DMS153 treated with DMSO at 0.1 percent for 48 hours (cell line): ENCODE data around the gene KISS1.

ENCODE experiments used
- DNase-seq: peaks from one replicate; lab custom pipeline; 2025; ENCODE audit not compliant: unreplicated experiment; lab: John Stamatoyannopoulos, UW

The KISS1 gene

DNA sequence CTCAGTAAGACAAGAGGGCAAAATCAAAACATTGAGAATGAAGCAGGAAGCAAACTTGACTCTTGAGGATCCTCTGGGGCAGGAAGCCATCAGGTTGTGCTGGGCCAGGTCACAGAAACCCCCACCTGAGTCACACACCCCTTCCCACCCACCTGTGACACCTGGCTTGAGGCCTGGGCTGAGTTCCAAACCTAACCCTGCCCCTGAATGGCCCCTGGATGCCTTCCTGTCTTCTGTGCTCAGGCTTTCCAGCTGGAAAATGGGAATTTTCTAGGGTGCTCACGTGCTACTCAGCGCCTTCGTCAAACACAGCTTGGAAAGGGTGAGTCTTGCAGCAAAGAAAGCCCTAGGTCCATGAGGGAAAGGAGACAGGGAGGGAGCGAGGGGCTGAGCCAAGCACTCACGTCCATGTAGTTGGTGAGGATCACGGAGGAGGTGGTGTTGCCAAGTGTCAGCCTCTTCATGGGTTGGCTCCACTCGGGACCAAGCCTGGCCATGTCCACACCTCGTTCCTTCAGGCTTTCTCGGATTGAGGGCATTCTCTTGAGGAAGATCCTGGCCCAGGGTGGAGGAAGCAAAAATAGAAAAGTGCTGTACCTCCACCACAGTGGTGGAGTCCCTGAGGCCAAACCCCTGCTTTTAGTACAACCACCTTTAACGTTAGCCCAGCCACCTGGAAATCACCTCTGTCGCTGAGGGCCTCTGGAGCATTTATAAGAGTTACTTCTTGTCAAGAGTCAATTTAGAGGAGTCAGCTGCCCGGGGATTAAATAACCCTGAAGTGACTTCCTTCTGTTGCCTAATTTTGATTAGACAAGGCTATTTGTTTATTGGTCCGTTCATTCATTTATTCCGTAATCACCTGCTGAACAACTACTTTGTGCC, 34.4 kb downstream of the KISS1 start:
- no peak for DNase-seq

DNA sequence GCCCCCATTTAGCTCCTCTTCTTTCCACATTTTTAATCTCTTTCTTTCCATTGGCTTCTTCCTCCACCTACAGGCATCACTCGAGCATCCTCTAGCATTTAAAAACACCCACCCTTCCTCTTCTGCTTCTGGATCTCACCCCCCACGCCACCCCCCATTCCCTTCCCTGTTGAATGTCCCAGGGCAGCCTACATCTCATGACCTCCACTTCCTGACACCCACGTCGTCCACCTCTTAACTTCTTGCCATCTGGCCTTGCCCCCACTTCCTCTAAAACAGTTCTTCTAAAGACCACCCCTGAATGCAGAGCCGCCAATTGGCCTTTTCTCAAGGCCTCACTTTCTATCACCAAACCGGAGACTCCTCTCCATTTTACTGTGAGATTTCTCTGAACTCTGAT, 38.3 kb downstream of the KISS1 start:
- DNase-seq: no peak

DNA sequence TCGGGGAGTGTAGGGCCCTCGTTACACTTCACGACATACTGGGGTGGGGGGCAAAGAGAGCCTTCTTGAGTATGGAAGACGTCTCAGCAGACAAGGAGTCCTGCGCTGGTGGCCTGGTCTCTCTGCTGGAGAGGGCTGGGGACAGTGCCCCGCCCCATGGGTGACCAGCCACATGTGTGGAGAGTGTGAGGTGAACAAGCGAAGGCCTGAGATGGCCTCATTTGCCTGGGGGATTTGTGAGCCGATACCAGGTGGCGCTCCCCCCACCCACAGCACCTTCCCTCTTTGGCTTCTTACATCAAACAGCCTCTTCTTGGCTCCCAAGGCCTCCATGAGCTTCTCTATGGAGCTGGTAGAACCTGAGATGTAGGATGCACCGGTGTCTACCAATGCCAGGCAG, 40.4 kb downstream of the KISS1 start:
- no peak for DNase-seq

DNA sequence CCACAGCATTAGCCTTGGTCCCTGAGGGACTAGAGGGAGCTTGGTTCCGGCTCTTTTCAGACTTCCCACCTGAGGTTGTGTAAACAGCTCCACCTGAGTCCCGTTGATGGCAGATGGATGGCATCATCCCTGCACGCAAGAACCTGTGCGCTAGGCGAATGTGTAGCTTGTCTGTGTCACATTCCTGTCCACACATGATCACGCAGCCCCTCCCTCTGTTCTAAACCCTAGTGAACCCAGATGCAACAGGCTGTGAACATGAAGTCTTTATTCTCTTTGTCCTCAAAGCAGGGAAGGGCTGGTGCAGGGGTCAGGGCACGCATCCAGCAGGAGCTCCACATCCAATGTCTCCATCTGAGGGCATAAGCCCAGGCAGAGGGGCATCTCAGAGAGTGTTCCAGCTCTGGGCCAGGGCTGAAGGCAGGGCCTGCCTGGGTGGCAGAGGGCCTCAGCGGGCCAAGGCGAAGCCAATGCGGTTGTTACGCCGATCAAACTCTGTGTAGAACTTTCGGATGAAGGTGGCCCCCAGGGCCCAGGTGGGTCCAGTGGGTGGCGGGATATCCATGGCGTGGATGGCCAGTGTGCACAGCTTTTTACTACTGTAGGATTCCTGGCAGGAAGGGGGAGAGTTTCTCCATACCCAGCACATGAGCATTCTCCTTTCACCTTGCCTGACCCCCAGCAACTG, 41.6 kb downstream of the KISS1 start:
- peak; percentile 43 for DNase-seq

DNA sequence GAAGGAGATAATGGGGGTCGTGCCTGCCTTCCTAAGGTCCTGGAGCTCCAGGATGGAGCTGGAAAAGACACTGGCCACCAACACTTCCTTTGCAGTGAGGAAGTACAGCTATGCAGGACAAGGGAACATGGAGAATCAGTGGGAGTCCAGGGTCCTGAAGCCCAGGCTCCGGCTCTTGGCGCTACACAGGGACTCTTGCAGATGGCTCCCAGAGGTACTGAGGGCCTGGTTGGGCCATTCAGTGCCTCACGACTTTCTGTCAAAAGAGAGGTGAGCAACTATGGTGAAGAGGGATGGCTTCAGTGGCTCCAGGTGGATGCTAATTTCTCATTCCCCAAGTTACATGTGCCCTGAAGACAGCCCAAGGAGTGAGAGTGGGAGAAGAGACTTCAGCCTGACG, 42.6 kb downstream of the KISS1 start:
- no peak for DNase-seq

DNA sequence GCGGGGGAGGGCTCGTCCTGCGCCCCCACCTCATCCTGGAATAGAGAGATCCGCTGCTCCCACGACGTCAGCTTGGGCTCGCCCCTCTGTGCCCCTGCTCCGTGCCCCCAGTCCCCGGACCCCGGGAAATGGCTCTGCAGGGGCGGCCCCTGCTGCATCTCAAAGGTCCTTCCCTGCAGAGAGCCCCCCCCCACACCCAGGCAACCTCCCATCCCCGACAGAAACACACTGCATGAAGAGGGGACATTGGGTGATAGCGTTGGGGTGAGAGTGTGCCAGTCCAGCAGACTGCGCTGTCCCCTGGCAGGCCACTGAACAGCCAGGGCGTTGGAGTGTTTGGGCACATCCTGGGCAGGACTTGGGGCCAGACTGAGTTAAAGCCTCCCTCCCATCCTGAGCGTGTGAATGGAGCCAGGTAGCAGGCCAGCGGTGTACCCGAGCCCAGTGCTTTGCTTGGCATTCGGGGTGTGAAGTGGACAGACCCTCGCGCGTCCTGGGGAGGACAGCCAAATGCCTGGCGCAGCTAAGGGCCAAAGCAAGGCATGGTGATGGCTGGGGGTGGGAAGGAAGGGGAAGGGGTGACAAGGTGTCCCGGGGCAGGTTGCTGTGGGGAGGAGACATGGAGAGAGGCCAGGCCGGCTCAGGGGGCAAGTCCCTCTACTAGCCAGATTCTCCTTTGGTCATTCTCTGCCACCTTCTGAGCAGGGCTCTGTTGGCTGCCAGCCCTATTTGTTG, 43.8 kb downstream of the KISS1 start:
- DNase-seq: no peak

DNA sequence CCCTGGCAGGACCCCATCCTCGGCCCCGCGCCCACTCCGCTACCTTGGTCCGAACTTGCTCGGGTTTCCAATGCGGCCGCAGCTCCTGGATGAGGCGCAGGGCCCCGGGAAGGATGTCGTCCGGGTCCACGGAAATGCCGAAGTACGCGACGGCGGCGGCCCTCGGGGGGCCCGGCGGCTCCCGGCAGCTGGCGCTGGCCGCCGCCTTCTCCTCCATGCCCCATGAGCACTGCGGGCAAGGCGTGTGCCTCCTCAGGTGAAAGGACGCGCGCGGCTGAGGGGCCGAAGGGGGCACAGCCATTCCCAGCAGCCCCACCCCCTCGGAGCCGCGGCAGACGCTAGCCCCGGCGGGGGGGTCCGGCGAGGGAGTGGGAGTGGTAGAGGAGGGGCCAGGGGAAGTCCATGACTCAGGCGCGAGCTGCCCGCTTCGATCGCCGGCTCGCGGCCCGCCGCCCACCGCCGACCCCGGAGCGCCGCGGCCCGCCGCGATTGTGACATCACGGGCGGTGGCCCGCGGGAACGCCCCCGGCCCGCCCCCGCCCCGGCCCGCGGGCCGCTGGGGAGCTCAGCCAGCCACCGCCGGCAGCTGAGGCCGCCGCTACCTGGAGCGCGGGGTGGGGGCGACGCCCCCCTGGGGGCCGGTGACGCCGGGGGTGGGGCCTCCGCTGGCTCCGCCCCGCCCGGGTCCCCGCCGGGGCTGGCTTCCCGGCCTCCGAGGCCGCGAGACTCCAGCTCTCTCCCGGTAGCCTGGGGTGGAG, 44.6 kb downstream of the KISS1 start, which contains the start of gene ETNK2:
TSS of gene ETNK2 (minus strand) at position 493 of the 758 bp plus-strand sequence. CDS start at position 301, 192 bp downstream.
- peak; percentile 64 for DNase-seq

DNA sequence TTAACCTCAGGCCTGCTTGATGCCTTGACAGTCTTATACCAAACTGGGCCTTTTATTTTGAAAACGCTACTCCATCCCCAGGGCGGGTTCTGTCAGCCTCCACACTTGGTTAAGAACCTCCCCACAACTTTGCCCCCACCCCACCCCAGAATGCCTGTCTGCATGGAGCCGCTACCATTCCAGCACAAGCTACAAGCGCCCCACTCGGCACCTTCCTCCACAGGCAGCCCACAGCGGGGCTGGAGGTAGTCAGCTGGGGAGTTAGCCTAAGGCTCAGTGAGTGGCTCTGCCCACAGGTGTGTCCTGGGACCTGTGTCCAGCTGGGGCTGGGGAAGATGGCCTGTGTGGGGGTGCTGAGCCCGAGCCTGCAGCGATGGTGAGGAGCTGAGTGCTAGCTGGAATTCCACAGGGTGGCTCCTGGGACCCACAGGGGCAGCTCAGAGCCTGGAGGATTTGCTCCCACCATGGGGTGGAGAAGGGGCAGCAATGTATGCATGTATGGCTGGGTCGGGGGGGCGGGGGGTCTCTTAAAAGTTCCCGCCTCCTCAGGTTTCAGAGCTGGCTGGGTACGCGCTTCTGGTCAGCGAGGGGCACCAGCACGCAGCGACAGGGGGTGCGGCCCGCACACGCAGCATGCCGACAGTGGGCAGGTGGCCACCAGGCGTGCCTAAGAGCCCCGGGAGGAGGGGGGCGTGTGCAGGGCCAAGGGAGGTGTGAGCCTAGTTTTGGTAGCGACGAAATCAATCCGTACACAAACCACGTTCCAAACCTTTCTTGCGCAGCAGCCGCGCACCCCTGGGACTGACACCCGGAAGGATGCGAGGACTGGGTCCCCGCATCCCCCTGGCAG, 45.4 kb downstream of the KISS1 start:
- no peak for DNase-seq

DNA sequence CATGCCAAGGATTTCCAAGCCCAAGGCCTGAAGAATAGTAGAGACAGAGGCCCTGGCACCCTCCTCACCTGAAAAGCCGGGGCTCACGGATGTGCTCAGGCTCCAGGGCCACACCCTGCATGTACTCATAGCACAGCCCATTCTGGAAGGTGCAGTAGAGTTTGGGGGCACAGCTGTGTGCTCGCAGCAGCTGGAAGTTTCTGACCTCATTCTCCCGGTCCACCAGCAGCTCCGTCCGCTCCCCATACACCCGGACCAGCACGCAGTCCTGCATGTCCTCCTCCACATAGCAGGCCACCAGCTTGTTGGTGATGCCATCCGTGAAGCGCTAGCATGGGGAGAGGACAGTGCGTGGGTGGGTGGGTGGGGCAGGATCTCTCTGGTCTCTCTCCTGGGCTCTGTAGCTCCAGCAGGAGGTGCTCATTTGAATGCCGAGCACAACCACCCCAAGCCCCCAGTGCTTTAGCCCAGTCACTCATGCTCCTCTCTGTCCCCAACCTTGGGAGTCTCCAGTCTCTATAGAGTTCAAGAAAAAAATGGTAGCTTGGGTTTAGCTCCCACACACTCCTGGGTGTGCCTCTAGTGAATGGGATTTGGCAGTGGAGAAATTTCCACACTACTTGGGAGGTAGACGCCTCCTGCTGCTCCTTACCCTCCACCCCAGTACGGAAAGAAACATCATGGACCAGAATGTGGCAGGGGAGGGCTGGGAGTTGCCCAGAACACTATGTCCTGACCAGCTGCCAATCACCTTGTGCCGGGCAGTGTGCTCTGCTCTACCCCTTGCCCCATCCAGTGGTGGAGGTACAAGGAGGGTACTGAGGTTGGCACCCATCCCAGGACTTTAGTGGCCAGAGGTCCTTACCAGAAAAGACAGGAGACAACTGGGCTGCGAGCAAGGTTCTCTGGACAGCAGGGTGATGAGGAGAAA, 46.4 kb downstream of the KISS1 start:
- DNase-seq: no peak

DNA sequence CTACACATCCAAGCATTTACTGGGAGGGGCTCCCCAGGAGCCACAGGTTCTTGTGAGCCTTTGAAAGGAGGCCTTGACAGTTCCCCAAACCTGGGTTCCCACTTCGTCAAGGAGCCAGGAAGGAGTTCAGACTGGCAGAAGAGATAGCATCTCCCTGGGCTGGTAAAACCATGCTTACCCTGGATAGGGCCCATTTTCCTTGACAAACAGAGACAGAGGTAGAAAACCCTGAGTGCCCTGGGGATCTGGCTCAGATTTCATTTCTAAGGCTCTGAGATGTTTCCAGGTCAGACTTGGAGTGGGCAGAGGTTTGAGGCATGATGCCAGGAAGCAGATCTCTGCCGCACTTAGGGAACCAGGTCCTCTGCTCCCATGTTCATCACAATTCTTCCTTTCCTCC, 47.2 kb downstream of the KISS1 start:
- DNase-seq: no peak

DNA sequence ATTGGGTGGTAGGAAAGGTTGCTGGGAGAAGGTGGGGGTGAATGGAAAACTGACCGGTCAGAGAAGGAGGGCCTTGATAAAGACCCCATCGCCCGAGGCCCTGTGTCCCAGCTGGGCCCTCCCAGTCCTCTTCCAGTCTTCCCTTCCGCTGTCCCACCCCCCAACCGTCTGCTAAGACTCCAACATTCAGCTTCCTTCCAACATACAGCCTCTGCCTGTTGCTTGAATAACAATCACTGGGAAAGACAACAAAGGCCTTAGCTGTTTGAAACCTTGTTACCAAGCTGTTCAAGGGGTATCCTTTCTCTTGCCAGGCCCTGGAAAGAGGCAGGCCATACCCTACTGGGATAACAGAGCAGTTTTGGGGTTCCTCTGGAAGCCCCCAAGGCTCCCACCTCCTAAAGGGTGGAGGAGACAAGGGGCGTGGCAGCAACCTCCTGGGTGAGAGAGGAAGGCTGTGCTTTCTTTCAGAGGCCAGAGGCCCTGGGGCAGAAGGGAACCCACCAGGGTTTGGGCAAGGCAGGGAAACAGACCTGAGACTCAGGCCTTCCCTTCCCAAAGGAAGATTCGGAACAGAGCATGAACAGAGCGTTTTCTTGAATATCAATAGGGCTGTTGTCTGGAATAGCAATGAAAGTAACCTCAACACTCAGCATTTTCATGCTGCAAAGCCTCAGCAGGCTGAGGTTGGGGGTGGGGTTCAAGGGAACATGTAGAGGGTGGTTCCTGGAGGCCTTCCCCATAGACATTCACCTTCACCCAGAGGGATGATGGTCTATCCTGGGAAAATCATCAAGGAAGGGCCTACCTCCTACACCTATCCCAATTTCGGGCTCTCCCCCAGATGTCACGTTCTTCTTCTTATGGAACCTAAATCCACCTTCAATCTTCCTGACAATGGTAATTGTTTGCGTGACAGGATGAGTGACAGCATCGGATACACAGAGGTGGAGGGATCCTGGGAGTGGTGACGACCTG, 48.6 kb downstream of the KISS1 start:
- DNase-seq: no peak

DNA sequence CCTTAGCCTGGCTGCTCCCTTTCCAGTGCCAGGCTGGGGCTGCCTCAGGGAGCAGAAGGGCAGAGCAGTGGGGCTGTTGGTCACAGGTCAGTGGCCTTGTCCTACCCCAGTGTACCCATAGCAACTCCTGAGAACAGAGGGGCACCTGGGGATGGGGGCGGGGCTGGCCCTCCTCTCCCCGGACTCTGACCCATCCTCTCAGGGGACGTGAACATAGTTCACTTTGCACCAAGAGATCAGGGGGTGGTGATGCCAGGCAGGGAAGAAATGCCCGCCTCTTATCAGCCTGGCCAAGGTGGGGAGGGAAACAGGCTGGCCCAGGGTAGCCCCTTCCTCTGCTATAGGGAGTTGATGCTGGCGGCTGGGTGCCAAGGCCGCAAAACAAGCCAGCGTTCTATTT, 49.3 kb downstream of the KISS1 start:
- DNase-seq: no peak

DNA sequence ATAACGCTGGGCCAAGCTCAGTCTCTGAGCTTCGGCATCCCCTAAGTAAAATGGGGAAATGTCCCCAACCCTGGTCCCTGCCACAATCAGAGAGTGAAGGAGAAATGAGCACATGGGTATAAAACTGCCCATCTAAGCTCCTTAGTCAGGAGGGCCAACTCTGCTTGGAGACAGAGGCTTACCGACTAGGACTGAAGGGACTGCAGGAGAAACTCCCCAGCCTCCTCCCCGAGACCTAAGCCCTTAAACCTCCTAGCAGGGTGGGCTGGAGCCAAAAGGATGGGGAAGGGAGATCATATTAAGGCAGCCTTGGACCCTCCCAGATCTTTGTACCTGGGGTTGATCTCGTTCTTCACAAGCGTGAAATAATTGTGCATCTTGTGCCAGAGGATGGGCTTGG, 50.0 kb downstream of the KISS1 start:
- no peak for DNase-seq

DNA sequence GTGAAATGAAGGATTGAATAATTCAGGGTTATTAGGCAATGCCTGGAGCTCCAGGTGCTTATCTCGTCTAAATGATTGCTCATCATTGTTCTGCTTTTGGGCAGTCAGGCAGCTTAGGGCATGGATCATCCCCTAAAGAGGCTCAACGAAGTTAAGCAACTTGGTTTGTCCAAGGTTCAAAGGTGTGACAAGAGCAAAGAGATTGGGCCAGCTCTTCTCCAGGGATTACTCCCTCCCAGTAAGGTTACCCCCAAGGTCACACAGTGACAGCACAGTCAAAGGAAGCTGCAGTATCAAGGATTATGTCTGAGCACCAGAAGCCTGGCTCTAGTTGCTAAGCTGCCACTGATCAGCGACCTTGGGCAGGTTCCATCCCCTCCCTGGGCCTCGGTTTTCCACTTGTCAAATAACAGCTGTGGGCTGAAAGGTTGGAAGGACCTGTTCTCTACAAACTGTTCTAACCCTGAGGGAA, 51.2 kb downstream of the KISS1 start:
- DNase-seq: no peak

DNA sequence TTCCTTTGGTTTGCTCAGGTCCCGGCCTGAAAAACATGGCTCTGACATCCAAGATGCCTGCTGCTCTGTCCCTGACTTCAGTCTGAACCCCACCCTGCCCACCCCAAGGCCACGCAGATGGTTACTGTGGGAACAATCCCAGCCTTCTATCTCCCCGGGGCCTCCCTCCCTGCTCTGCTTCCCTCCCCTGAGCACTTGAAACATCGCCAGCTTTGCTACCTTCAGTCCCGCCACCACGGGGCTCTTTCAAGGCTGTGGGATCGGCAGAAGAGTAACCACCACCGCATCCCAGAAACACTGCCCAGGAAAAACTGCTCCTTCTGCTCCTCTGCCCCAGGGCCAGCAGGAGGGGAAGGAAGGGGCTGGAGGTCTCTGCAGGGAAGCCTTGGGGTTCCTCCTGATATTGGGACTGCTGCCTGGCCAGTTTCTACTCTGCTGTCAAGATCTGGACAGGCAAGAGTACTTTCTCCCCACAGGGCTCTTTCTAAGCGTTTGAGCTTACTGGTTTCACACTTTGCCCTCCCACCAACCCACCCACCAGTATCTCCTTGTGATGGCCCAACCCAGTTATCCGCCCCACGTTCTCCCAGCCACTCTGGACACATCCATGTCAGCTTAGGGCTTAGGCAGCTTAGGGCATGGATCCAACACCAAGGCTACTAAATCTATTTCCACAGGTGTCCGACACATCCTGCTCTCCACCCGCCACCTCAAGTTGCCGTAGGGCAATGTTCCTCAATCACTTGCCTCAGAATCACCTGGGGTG, 52.8 kb downstream of the KISS1 start:
- no peak for DNase-seq

DNA sequence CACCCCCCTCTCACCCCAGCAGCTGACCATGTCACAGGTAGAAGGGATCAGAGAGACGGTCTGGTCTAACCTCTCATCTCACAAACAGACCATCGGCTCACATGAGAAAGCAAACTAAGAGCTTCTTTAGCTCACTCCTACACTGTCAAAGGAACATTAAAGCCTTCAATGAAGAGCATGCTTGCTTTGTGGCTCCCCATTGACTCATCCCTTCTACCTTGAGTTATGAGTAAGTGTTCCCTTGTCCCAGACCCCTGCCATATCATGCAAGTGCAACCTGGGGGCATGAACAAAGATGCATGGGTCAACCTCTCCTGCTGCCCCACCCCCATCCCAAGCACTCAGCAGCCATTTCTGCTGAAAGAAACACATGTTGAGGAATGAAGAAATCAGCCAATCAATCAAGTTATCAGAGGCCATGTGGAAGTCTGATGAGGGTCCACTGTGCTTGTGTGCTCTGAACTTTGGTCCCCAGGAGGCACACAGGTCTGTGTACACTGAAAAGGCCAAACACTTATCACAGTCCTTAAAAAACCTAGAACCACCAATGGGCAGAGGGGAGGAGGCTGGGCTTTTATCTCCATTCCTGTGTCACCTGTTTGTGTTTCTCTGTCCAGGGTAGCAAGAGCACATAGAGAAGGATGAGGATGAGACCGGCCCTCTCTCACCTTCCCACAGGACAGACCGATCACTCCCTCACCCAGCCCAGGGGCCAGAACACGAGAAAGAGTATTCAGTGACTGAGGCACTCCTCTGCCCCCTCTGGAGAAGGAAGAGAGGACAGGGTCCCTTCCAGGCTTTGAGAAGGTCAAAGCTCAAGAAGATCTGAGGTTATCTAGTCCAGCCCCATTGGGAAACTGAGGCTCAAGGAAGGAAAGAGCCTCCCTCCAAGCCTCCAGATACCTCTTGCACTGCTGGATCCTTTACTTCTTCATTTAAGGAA, 54.0 kb downstream of the KISS1 start:
- DNase-seq: no peak
